Neural progenitor cell (in vitro differentiated cells): ENCODE results near the gene STAM2. TPM values are rescaled to one million over a fixed set of nuclear protein-coding genes. Genes with fewer than 3 reads are reported as not detected.

ENCODE experiments used
- DNase-seq: peaks from one replicate; pipeline ENCODE4 v3.0.0-alpha.2; 2016; ENCODE audit warnings: low spot score
- H2AFZ ChIP-seq: fragments of 200-600 bp; sonication (generic); replicated peaks from 2 replicates; pipeline ENCODE4 v1.6.1; 2016; ENCODE audit warnings: antibody characterized with exemption
- H3F3A ChIP-seq: fragments of 200-600 bp; sonication (generic); 2 replicates; pipeline ENCODE4 v1.6.1; 2016; ENCODE audit warnings: antibody characterized with exemption, low read depth
- H3K27ac ChIP-seq: fragments of 200-600 bp; sonication (generic); 2 replicates; pipeline ENCODE4 v1.5.1; 2016; ENCODE audit warnings: mild to moderate bottlenecking
- H3K27me3 ChIP-seq: fragments of 200-600 bp; sonication (generic); 2 replicates; pipeline ENCODE4 v1.6.1; 2016; ENCODE audit warnings: mild to moderate bottlenecking, moderate library complexity
- H3K36me3 ChIP-seq: fragments of 200-600 bp; sonication (generic); 2 replicates; pipeline ENCODE4 v1.5.1; 2016
- H3K4me1 ChIP-seq: fragments of 200-600 bp; sonication (generic); 2 replicates; pipeline ENCODE4 v1.6.1; 2016; ENCODE audit warnings: mixed run types
- H3K4me2 ChIP-seq: fragments of 200-600 bp; sonication (generic); 2 replicates; pipeline ENCODE4 v1.6.1; 2016
- H3K4me3 ChIP-seq: fragments of 200-600 bp; sonication (generic); 2 replicates; pipeline ENCODE4 v1.5.1; 2016
- H3K79me2 ChIP-seq: fragments of 200-600 bp; sonication (generic); 2 replicates; pipeline ENCODE4 v1.6.1; 2016; ENCODE audit warnings: low read depth
- H3K9ac ChIP-seq: fragments of 200-600 bp; sonication (generic); 2 replicates; pipeline ENCODE4 v1.6.1; 2016
- H3K9me3 ChIP-seq: fragments of 200-600 bp; sonication (generic); 2 replicates; pipeline ENCODE4 v1.5.1; 2016; ENCODE audit warnings: low read depth
- H4K20me1 ChIP-seq: fragments of 200-600 bp; sonication (generic); 2 replicates; pipeline ENCODE4 v1.6.1; 2016; ENCODE audit warnings: low read depth
- H3K27ac Mint-ChIP-seq: 3 replicates; pipeline ENCODE4 v1.8.0; 2021; ENCODE audit warnings: mixed read lengths
- H3K27me3 Mint-ChIP-seq: 2 replicates; pipeline ENCODE4 v1.8.0; 2022; ENCODE audit warnings: low read depth, mild to moderate bottlenecking, inconsistent platforms, moderate library complexity, mixed read lengths; ENCODE audit not compliant: insufficient read depth
- H3K36me3 Mint-ChIP-seq: 3 replicates; pipeline ENCODE4 v1.8.0; 2021; ENCODE audit warnings: mixed read lengths
- H3K4me1 Mint-ChIP-seq: 3 replicates; pipeline ENCODE4 v1.8.0; 2021; ENCODE audit warnings: mixed read lengths
- H3K4me3 Mint-ChIP-seq: 3 replicates; pipeline ENCODE4 v1.8.0; 2021; ENCODE audit warnings: mild to moderate bottlenecking, moderate library complexity, mixed read lengths
- H3K9me3 Mint-ChIP-seq: 3 replicates; pipeline ENCODE4 v1.8.0; 2020; ENCODE audit warnings: mixed read lengths
- CTCF ChIP-seq: fragments of 200-600 bp; sonication (generic); IDR thresholded peaks from 2 replicates; pipeline ENCODE4 v1.5.1; 2017; ENCODE audit warnings: antibody characterized with exemption, mild to moderate bottlenecking
- EZH2 ChIP-seq: fragments of 200-600 bp; sonication (generic); IDR thresholded peaks from 2 replicates; pipeline ENCODE4 v1.6.1; 2017; ENCODE audit warnings: antibody characterized with exemption, mild to moderate bottlenecking, moderate library complexity
- EZH2phosphoT487 ChIP-seq: fragments of 200-600 bp; sonication (generic); IDR thresholded peaks from 2 replicates; pipeline ENCODE4 v1.6.1; 2017; ENCODE audit warnings: antibody characterized with exemption
- total RNA-seq: library from RNA; depleted of rRNA; stranded (reverse); fragments of >200 nt; gene quantifications from 2 replicates; pipeline ENCODE4 v1.2.3, GENCODE V29; 2015; ENCODE audit warnings: low replicate concordance

Gene STAM2
- total RNA-seq, 1 donor from 2014 or later, result 16.8 TPM

- H3F3A ChIP-seq, result no peaks in the 10 kb centered on the region
- H3K27me3 Mint-ChIP-seq, result peaks cover 2% of the 10 kb centered on the region
- DNase-seq, result no peak
- no peaks in the 10 kb centered on the region for H3K79me2 ChIP-seq
- no peak overlapping the region for H3K27ac Mint-ChIP-seq
- H3K9ac ChIP-seq, result no peak overlapping the region
- no peaks in the 10 kb centered on the region for H3K4me1 Mint-ChIP-seq
- H3K4me3 Mint-ChIP-seq, result no peak overlapping the region
- no peaks in the 10 kb centered on the region for H3K9me3 ChIP-seq
- H3K36me3 ChIP-seq, result no peaks in the 10 kb centered on the region
- H3K27ac ChIP-seq, result no peak overlapping the region
- H3K4me3 ChIP-seq, result no peak overlapping the region
- H4K20me1 ChIP-seq, result no peaks in the 10 kb centered on the region
- TF ChIP-seq EZH2, result no peak
- TF ChIP-seq EZH2phosphoT487, result no peak
- no peak for TF ChIP-seq CTCF
- H3K4me1 ChIP-seq, result no peaks in the 10 kb centered on the region
- H3K27me3 ChIP-seq, result no peaks in the 10 kb centered on the region
- H3K4me2 ChIP-seq, result no peak overlapping the region
- no peak overlapping the region for H2AFZ ChIP-seq
- H3K36me3 Mint-ChIP-seq, result no peaks in the 10 kb centered on the region
- no peaks in the 10 kb centered on the region for H3K9me3 Mint-ChIP-seq
Observed at GRCh38 chr2:152072011-152072410, 103.6 kb downstream of the STAM2 start.

- H3K4me2 ChIP-seq, result no peak overlapping the region
- no peaks in the 10 kb centered on the region for H3K4me1 ChIP-seq
- DNase-seq, result no peak
- no peaks in the 10 kb centered on the region for H4K20me1 ChIP-seq
- Mint-ChIP-seq H3K4me3 (no peak overlapping the region), H3K27ac (no peak overlapping the region), H3K4me1 (no peaks in the 10 kb centered on the region), H3K36me3 (no peaks in the 10 kb centered on the region), H3K27me3 (peaks cover 2% of the 10 kb centered on the region), H3K9me3 (no peaks in the 10 kb centered on the region)
- H3K9ac ChIP-seq, result no peak overlapping the region
- H3F3A ChIP-seq, result no peaks in the 10 kb centered on the region
- H3K9me3 ChIP-seq, result no peaks in the 10 kb centered on the region
- H3K79me2 ChIP-seq, result no peaks in the 10 kb centered on the region
- H3K27ac ChIP-seq, result no peak overlapping the region
- TF ChIP-seq EZH2 (no peak), CTCF (no peak), EZH2phosphoT487 (no peak)
- no peaks in the 10 kb centered on the region for H3K27me3 ChIP-seq
- no peak overlapping the region for H2AFZ ChIP-seq
- H3K4me3 ChIP-seq, result no peak overlapping the region
- H3K36me3 ChIP-seq, result no peaks in the 10 kb centered on the region
Observed at GRCh38 chr2:152071518-152071917, 104.0 kb downstream of the STAM2 start.

- H3K4me3 ChIP-seq, result no peak overlapping the region
- H2AFZ ChIP-seq, result no peak overlapping the region
- no peaks in the 10 kb centered on the region for H3K4me1 ChIP-seq
- Mint-ChIP-seq H3K4me3 (no peak overlapping the region), H3K27ac (no peak overlapping the region), H3K36me3 (no peaks in the 10 kb centered on the region), H3K27me3 (peaks cover 2% of the 10 kb centered on the region), H3K9me3 (no peaks in the 10 kb centered on the region), H3K4me1 (no peaks in the 10 kb centered on the region)
- DNase-seq, result no peak
- H4K20me1 ChIP-seq, result no peaks in the 10 kb centered on the region
- no peak overlapping the region for H3K4me2 ChIP-seq
- no peaks in the 10 kb centered on the region for H3K36me3 ChIP-seq
- H3K79me2 ChIP-seq, result no peaks in the 10 kb centered on the region
- H3K27ac ChIP-seq, result no peak overlapping the region
- TF ChIP-seq EZH2, result no peak
- no peak for TF ChIP-seq EZH2phosphoT487
- TF ChIP-seq CTCF, result no peak
- no peaks in the 10 kb centered on the region for H3K27me3 ChIP-seq
- H3K9me3 ChIP-seq, result no peaks in the 10 kb centered on the region
- no peaks in the 10 kb centered on the region for H3F3A ChIP-seq
- no peak overlapping the region for H3K9ac ChIP-seq
Observed at GRCh38 chr2:152071092-152071491, 104.5 kb downstream of the STAM2 start.

- no peak overlapping the region for H3K4me3 Mint-ChIP-seq
- no peak overlapping the region for H3K4me3 ChIP-seq
- H3K9me3 ChIP-seq, result no peaks in the 10 kb centered on the region
- no peak for DNase-seq
- H3K36me3 Mint-ChIP-seq, result no peaks in the 10 kb centered on the region
- no peaks in the 10 kb centered on the region for H3K4me1 Mint-ChIP-seq
- H3K36me3 ChIP-seq, result no peaks in the 10 kb centered on the region
- peaks cover 4% of the 10 kb centered on the region for H3K27me3 Mint-ChIP-seq
- TF ChIP-seq CTCF (no peak), EZH2phosphoT487 (no peak), EZH2 (no peak)
- no peaks in the 10 kb centered on the region for H3K79me2 ChIP-seq
- H3K9ac ChIP-seq, result no peak overlapping the region
- no peak overlapping the region for H2AFZ ChIP-seq
- H3K27ac Mint-ChIP-seq, result peak overlapping the region; percentile 11
- H3K4me2 ChIP-seq, result no peak overlapping the region
- H3K9me3 Mint-ChIP-seq, result no peaks in the 10 kb centered on the region
- no peaks in the 10 kb centered on the region for H3K4me1 ChIP-seq
- no peaks in the 10 kb centered on the region for H3K27me3 ChIP-seq
- no peaks in the 10 kb centered on the region for H4K20me1 ChIP-seq
- no peak overlapping the region for H3K27ac ChIP-seq
- no peaks in the 10 kb centered on the region for H3F3A ChIP-seq
Observed at GRCh38 chr2:152068226-152068625, 107.3 kb downstream of the STAM2 start.
